Measurements from ENCODE around the gene STXBP6. TPM values are rescaled to one million over a fixed set of nuclear protein-coding genes. Genes with fewer than 3 reads are reported as not detected.

The STXBP6 gene
- total RNA-seq, 1 donor from 2014 or later: 27.1 TPM

DNA sequence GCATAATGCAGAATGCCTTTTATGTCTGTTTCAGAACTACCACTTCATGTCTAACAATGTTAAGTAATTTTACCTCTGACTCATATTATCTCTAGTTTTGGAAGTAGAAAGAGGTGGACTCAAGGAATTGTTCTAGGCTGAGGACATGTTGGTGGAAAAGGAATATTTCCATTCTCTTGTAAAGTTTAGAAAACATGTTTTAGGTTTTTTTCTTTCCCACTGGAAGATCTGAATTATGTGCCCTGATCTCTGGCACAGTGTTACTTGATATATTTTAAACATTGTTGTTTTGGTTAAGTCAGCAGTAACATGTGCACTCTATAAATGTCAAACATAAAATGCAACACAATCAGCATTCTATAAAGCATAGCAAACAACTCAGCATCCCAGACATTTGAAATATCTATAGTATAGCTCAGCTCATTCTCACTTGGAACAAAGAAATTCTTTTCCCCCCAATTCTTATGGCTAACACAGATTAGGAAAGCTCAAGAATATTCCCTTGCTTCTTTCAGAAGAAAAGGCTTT lies 202.3 kb downstream of the STXBP6 start:
- Mint-ChIP-seq H3K27me3 (ENCODE audit: low read depth, unreplicated experiment) (no peaks in the 10 kb centered on the region), H3K36me3 (ENCODE audit: low read depth, unreplicated experiment) (peaks cover 4% of the 10 kb centered on the region), H3K4me1 (ENCODE audit: low read depth, unreplicated experiment) (peaks cover 29% of the 10 kb centered on the region), H3K9me3 (ENCODE audit: unreplicated experiment) (no peaks in the 10 kb centered on the region), H3K27ac (ENCODE audit: unreplicated experiment) (no peak overlapping the region), H3K4me3 (ENCODE audit: unreplicated experiment) (no peak overlapping the region)
- no peak overlapping the region for H3K4me2 ChIP-seq (ENCODE audit: low read length)
- no peaks in the 10 kb centered on the region for H4K20me1 ChIP-seq (ENCODE audit: insufficient read depth, low read length)
- no peak overlapping the region for H3K9ac ChIP-seq (ENCODE audit: low read length)
- H3K4me3 ChIP-seq (ENCODE audit: insufficient read depth, low read depth, low read length): no peak overlapping the region
- H3K27me3 ChIP-seq (ENCODE audit: insufficient read depth, low read length): no peaks in the 10 kb centered on the region
- TF ChIP-seq EZH2 (IDR thresholded peaks at IDR 0.05; ENCODE audit: insufficient read depth, low read length): no peak
- TF ChIP-seq, protein P1, sequence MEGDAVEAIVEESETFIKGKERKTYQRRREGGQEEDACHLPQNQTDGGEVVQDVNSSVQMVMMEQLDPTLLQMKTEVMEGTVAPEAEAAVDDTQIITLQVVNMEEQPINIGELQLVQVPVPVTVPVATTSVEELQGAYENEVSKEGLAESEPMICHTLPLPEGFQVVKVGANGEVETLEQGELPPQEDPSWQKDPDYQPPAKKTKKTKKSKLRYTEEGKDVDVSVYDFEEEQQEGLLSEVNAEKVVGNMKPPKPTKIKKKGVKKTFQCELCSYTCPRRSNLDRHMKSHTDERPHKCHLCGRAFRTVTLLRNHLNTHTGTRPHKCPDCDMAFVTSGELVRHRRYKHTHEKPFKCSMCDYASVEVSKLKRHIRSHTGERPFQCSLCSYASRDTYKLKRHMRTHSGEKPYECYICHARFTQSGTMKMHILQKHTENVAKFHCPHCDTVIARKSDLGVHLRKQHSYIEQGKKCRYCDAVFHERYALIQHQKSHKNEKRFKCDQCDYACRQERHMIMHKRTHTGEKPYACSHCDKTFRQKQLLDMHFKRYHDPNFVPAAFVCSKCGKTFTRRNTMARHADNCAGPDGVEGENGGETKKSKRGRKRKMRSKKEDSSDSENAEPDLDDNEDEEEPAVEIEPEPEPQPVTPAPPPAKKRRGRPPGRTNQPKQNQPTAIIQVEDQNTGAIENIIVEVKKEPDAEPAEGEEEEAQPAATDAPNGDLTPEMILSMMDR (IDR thresholded peaks at IDR 0.05; ENCODE audit: insufficient read depth, low read depth, low read length): no peak
- no peak overlapping the region for H3K27ac ChIP-seq (ENCODE audit: low read depth, low read length)
- FAIRE-seq: no peak
- no peaks in the 10 kb centered on the region for H3K9me3 ChIP-seq (ENCODE audit: insufficient read depth, low read depth, low read length)
- no peaks in the 10 kb centered on the region for H3K79me2 ChIP-seq (ENCODE audit: insufficient read depth, low read length)
- H3K4me1 ChIP-seq (ENCODE audit: insufficient read depth, low read length): peaks cover 4% of the 10 kb centered on the region
- no peaks in the 10 kb centered on the region for H3K36me3 ChIP-seq (ENCODE audit: insufficient read depth, low read length)
- no peak for DNase-seq (ENCODE audit: low read depth)
- no peak overlapping the region for H2AFZ ChIP-seq (ENCODE audit: low read depth, low read length)

DNA sequence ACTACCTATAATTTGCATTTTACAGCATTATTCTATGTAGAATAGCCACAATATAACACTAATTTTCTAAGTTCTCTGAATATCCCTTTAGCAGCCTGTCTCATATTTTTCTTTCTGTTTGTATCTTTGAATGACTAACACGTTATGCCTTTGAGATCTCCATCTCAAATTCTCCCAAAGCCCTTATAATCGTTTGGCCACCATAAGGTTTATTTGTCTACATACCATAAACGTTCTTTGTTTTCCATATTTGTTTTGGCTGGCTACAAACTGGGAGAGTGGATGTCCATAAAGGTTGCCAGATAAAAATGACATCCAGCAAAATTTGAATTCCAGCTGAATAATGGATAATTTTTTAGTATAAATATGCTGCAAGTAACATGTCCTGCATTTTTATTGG lies 203.7 kb downstream of the STXBP6 start:
- H3K4me3 Mint-ChIP-seq (ENCODE audit: unreplicated experiment): no peak overlapping the region
- DNase-seq (ENCODE audit: low read depth) (no peak), FAIRE-seq (no peak)
- no peaks in the 10 kb centered on the region for H3K36me3 Mint-ChIP-seq (ENCODE audit: low read depth, unreplicated experiment)
- Histone ChIP-seq H3K27ac (ENCODE audit: low read depth, low read length) (no peak overlapping the region), H3K79me2 (ENCODE audit: insufficient read depth, low read length) (no peaks in the 10 kb centered on the region), H3K4me3 (ENCODE audit: insufficient read depth, low read depth, low read length) (no peak overlapping the region), H3K4me1 (ENCODE audit: insufficient read depth, low read length) (peaks cover 4% of the 10 kb centered on the region), H4K20me1 (ENCODE audit: insufficient read depth, low read length) (no peaks in the 10 kb centered on the region), H2AFZ (ENCODE audit: low read depth, low read length) (no peak overlapping the region), H3K9ac (ENCODE audit: low read length) (no peak overlapping the region), H3K4me2 (ENCODE audit: low read length) (peak overlapping the region; percentile 14), H3K9me3 (ENCODE audit: insufficient read depth, low read depth, low read length) (no peaks in the 10 kb centered on the region), H3K27me3 (ENCODE audit: insufficient read depth, low read length) (no peaks in the 10 kb centered on the region), H3K36me3 (ENCODE audit: insufficient read depth, low read length) (no peaks in the 10 kb centered on the region)
- H3K27me3 Mint-ChIP-seq (ENCODE audit: low read depth, unreplicated experiment): no peaks in the 10 kb centered on the region
- H3K4me1 Mint-ChIP-seq (ENCODE audit: low read depth, unreplicated experiment): peaks cover 24% of the 10 kb centered on the region
- H3K9me3 Mint-ChIP-seq (ENCODE audit: unreplicated experiment): no peaks in the 10 kb centered on the region
- no peak overlapping the region for H3K27ac Mint-ChIP-seq (ENCODE audit: unreplicated experiment)
- TF ChIP-seq, protein P1 (IDR thresholded peaks at IDR 0.05; ENCODE audit: insufficient read depth, low read depth, low read length): no peak
- TF ChIP-seq EZH2 (IDR thresholded peaks at IDR 0.05; ENCODE audit: insufficient read depth, low read length): no peak

DNA sequence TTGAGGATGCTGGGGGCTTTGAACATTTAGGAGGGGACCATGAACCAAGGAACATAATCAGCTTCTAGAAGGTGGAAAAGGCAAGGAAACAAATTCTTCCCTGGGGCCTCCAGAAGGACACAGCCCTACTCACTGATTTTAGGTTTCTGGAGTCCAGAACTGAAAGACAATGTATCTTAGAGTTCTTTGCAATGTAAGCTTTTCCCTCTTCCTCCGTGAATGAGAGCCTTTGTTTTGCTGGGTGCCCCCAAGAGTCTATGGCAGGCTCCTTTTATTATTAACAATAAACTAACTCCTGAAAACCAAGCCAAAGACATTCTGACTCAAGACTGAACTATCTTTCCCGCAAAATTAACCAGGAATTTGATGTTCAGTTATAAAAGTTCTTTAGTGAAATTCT lies 204.1 kb downstream of the STXBP6 start:
- H3K9ac ChIP-seq (ENCODE audit: low read length): no peak overlapping the region
- peak overlapping the region; percentile 21 for H2AFZ ChIP-seq (ENCODE audit: low read depth, low read length)
- H3K4me3 Mint-ChIP-seq (ENCODE audit: unreplicated experiment): no peak overlapping the region
- no peaks in the 10 kb centered on the region for H3K9me3 Mint-ChIP-seq (ENCODE audit: unreplicated experiment)
- H3K27ac Mint-ChIP-seq (ENCODE audit: unreplicated experiment): no peak overlapping the region
- H4K20me1 ChIP-seq (ENCODE audit: insufficient read depth, low read length): no peaks in the 10 kb centered on the region
- no peaks in the 10 kb centered on the region for H3K36me3 Mint-ChIP-seq (ENCODE audit: low read depth, unreplicated experiment)
- no peaks in the 10 kb centered on the region for H3K79me2 ChIP-seq (ENCODE audit: insufficient read depth, low read length)
- H3K4me1 ChIP-seq (ENCODE audit: insufficient read depth, low read length): peaks cover 4% of the 10 kb centered on the region
- peak overlapping the region; percentile 14 for H3K4me2 ChIP-seq (ENCODE audit: low read length)
- H3K27me3 Mint-ChIP-seq (ENCODE audit: low read depth, unreplicated experiment): no peaks in the 10 kb centered on the region
- H3K27ac ChIP-seq (ENCODE audit: low read depth, low read length): no peak overlapping the region
- peaks cover 25% of the 10 kb centered on the region for H3K4me1 Mint-ChIP-seq (ENCODE audit: low read depth, unreplicated experiment)
- H3K36me3 ChIP-seq (ENCODE audit: insufficient read depth, low read length): no peaks in the 10 kb centered on the region
- H3K27me3 ChIP-seq (ENCODE audit: insufficient read depth, low read length): no peaks in the 10 kb centered on the region
- DNase-seq (ENCODE audit: low read depth) (no peak), FAIRE-seq (no peak)
- TF ChIP-seq, protein P1 (IDR thresholded peaks at IDR 0.05; ENCODE audit: insufficient read depth, low read depth, low read length): no peak
- no peak for TF ChIP-seq EZH2 (IDR thresholded peaks at IDR 0.05; ENCODE audit: insufficient read depth, low read length)
- no peak overlapping the region for H3K4me3 ChIP-seq (ENCODE audit: insufficient read depth, low read depth, low read length)
- no peaks in the 10 kb centered on the region for H3K9me3 ChIP-seq (ENCODE audit: insufficient read depth, low read depth, low read length)

Data from astrocyte (in vitro differentiated cells and primary cell).